Glutamatergic neuron (in vitro differentiated cells): ENCODE results near the gene MATK. TPM values are rescaled to one million over a fixed set of nuclear protein-coding genes. Genes with fewer than 3 reads are reported as not detected.

Source experiments
- DNase-seq: peaks from one replicate; pipeline ENCODE4 v3.0.0; 2022
- H3K27ac Mint-ChIP-seq: one replicate; pipeline ENCODE4 v1.8.0; 2020; ENCODE audit warnings: mild to moderate bottlenecking, mixed read lengths, inconsistent platforms; ENCODE audit not compliant: unreplicated experiment
- H3K27me3 Mint-ChIP-seq: one replicate; pipeline ENCODE4 v1.8.0; 2020; ENCODE audit warnings: mild to moderate bottlenecking, moderate library complexity, mixed read lengths, inconsistent platforms; ENCODE audit not compliant: unreplicated experiment
- H3K36me3 Mint-ChIP-seq: one replicate; pipeline ENCODE4 v1.8.0; 2020; ENCODE audit warnings: mild to moderate bottlenecking, mixed read lengths, inconsistent platforms; ENCODE audit not compliant: unreplicated experiment
- H3K4me1 Mint-ChIP-seq: one replicate; pipeline ENCODE4 v1.8.0; 2020; ENCODE audit warnings: mild to moderate bottlenecking, low read depth, mixed read lengths, inconsistent platforms; ENCODE audit not compliant: unreplicated experiment
- H3K4me3 Mint-ChIP-seq: one replicate; pipeline ENCODE4 v1.8.0; 2020; ENCODE audit warnings: mild to moderate bottlenecking, mixed read lengths, inconsistent platforms; ENCODE audit not compliant: unreplicated experiment
- H3K9me3 Mint-ChIP-seq: one replicate; pipeline ENCODE4 v1.8.0; 2020; ENCODE audit warnings: mild to moderate bottlenecking, moderate library complexity, mixed read lengths, inconsistent platforms; ENCODE audit not compliant: unreplicated experiment
- CTCF ChIP-seq: fragments of 200-600 bp; sonication (generic); IDR thresholded peaks from one replicate; pipeline ENCODE4 v1.5.0; 2021; ENCODE audit not compliant: partially characterized antibody, unreplicated experiment
- total RNA-seq: library from RNA; stranded (reverse); fragmentation: NEBNext Ultra II Directional; extraction: Animal tissue kit (Norgen Biotek cat#: 25700); gene quantifications from one replicate; pipeline ENCODE4 v1.2.1, GENCODE V29; 2021; ENCODE audit not compliant: unreplicated experiment

The MATK gene
- total RNA-seq, 1 donor from 2014 or later = not detected

- TF ChIP-seq CTCF = no peak
- H3K9me3 Mint-ChIP-seq = peaks cover 4% of the 10 kb centered on the region
- H3K4me1 Mint-ChIP-seq = peaks cover 4% of the 10 kb centered on the region
- H3K27ac Mint-ChIP-seq = no peak overlapping the region
- DNase-seq = no peak
- H3K4me3 Mint-ChIP-seq = no peak overlapping the region
- H3K36me3 Mint-ChIP-seq = peaks cover 7% of the 10 kb centered on the region
- peaks cover 3% of the 10 kb centered on the region for H3K27me3 Mint-ChIP-seq
Observed at GRCh38 chr19:3733549-3734309, 52.5 kb downstream of the MATK start.

GRCh38 chr19:3732108-3732507, 54.1 kb downstream of the MATK start:
- H3K9me3 Mint-ChIP-seq = peaks cover 2% of the 10 kb centered on the region
- H3K27me3 Mint-ChIP-seq = peaks cover 3% of the 10 kb centered on the region
- no peak overlapping the region for H3K27ac Mint-ChIP-seq
- H3K4me1 Mint-ChIP-seq = peaks cover 1% of the 10 kb centered on the region
- H3K36me3 Mint-ChIP-seq = peaks cover 7% of the 10 kb centered on the region
- TF ChIP-seq CTCF = no peak
- H3K4me3 Mint-ChIP-seq = no peak overlapping the region
- no peak for DNase-seq

GRCh38 chr19:3730457-3730958, 55.7 kb downstream of the MATK start:
- TF ChIP-seq CTCF = no peak
- Mint-ChIP-seq H3K27ac (no peak overlapping the region), H3K36me3 (peaks cover 7% of the 10 kb centered on the region)

More at GRCh38 chr19:3730457-3730958, 55.7 kb downstream of the MATK start:
- Mint-ChIP-seq H3K9me3 (peaks cover 2% of the 10 kb centered on the region), H3K4me1 (peaks cover 1% of the 10 kb centered on the region), H3K4me3 (no peak overlapping the region), H3K27me3 (peaks cover 3% of the 10 kb centered on the region)
- no peak for DNase-seq

Other genes with a start within 250 kb of the MATK start
- 2.5 TPM for gene TEKTIP1, start 247.2 kb downstream of the MATK start, total RNA-seq
- gene MFSD12, start 228.8 kb downstream of the MATK start, total RNA-seq = 134 TPM
- 55.3 TPM for gene HMG20B, start 213.4 kb downstream of the MATK start, total RNA-seq
- gene GIPC3, start 200.9 kb downstream of the MATK start, total RNA-seq = 0.20 TPM
- not detected for gene TBXA2R, start 179.5 kb downstream of the MATK start, total RNA-seq
- 29.7 TPM for gene CACTIN, start 159.6 kb downstream of the MATK start, total RNA-seq
- gene PIP5K1C, start 85.9 kb downstream of the MATK start, total RNA-seq = 169 TPM
- gene TJP3, start 78.0 kb downstream of the MATK start, total RNA-seq = 3.1 TPM
- gene APBA3, start 24.7 kb downstream of the MATK start, total RNA-seq = 23.3 TPM
- gene MRPL54, start 23.7 kb downstream of the MATK start, total RNA-seq = 33.0 TPM
- gene RAX2, start 14.2 kb downstream of the MATK start, total RNA-seq = not detected
- 8.9 TPM for gene ZFR2, start 82.7 kb upstream of the MATK start, total RNA-seq
- 182 TPM for gene ATCAY, start 94.3 kb upstream of the MATK start, total RNA-seq
- gene NMRK2, start 146.7 kb upstream of the MATK start, total RNA-seq = 4.0 TPM
- gene DAPK3, start 184.7 kb upstream of the MATK start, total RNA-seq = 221 TPM
- gene EEF2, start 199.1 kb upstream of the MATK start, total RNA-seq = 2,255 TPM
- 95.8 TPM for gene PIAS4, start 221.4 kb upstream of the MATK start, total RNA-seq